GM18520 (cell line): ENCODE results near the gene NEU2.
"Not testable (repeated sequence)": the region's sequence is repeated elsewhere in the genome, so short reads cannot be mapped to it uniquely, and the experiment has no call there.

Experiments used
- ATAC-seq: cut with Tn5 transposase; IDR thresholded peaks from one replicate; pipeline ENCODE4 v1.9.1; 2021; ENCODE audit not compliant: unreplicated experiment

Gene NEU2

DNA sequence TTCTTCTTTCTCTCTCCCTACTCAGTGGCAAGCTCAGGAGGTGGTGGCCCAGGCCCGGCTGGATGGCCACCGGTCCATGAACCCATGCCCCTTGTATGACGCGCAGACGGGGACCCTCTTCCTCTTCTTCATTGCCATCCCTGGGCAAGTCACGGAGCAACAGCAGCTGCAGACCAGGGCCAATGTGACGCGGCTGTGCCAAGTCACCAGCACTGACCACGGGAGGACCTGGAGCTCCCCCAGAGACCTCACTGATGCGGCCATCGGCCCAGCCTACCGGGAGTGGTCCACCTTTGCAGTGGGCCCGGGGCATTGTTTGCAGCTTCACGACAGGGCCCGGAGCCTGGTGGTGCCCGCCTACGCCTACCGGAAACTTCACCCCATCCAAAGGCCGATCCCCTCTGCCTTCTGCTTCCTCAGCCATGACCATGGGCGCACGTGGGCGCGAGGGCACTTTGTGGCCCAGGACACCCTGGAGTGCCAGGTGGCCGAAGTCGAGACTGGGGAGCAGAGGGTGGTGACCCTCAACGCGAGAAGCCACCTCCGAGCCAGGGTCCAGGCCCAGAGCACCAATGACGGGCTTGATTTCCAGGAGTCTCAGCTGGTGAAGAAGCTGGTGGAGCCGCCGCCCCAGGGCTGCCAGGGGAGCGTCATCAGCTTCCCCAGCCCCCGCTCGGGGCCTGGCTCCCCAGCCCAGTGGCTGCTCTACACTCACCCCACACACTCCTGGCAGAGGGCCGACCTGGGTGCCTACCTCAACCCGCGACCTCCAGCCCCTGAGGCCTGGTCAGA lies 1.8 kb downstream of the NEU2 start:
- ATAC-seq: no peak

DNA sequence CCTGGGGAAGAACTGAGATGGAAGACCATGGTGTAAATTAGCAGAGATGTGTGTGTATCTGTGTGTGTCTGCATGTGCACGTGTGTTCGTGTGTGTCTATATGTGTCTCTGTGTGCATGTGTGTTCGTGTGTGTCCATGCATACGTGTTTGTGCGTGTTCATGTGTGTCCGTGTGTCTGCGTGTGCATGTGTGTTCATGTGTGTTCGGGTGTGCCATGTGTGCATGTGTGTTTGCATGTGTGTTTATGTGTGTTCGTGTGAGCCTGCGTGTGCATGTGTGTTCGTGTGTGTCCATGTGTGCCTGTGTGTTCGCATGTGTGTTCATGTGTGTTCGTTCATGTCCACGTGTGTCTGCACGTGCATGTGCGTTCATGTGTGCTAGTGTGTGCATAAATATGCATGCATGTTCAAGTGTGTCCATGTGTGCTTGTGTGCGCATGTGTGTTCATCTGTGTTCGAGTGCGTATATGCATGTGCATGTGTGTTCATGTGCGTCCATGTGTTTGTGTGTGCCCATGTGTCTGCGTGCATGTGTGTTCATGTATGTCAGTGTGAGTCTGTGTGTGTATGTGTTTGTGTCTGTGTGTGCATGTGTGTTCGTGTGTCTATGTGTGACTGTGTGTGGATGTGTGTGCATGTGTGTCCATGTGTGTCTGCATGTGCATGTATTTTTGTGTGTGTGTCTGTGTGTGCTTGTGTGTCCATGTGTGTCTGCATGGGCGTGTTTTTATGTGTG lies 3.1 kb downstream of the NEU2 start:
- ATAC-seq: no peak

DNA sequence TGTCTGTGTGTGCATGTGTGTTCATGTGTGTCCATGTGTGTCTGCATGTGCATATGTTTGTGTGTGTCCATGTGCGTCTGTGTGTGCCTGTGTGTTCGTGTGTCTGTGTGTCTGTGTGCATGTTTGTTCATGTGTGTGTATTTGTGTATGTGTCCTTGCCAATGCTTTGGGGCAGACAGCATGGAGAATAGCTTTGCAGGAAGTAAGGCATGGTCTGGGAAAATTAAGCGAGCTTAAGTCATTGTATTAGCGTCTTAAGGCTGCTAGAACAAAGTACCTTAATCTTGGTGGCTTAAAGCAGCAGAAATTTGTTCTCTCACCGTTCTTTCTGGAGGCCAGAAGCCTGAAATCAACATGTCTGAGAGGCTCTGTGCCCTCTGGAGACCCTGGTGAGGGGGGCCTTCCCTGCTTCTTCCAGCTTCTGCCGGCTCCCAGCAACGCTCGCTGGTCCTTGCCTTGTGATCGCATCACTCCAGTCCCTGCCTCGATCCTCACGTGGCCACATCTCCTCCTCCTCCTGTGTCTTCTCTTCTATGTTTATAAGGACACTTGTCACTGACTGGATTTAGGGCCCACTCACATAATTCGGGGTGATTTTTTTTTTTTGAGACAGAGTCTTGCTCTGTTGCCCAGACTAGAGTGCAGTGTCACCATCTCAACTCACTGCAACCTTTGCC lies 3.8 kb downstream of the NEU2 start:
- ATAC-seq: no peak

DNA sequence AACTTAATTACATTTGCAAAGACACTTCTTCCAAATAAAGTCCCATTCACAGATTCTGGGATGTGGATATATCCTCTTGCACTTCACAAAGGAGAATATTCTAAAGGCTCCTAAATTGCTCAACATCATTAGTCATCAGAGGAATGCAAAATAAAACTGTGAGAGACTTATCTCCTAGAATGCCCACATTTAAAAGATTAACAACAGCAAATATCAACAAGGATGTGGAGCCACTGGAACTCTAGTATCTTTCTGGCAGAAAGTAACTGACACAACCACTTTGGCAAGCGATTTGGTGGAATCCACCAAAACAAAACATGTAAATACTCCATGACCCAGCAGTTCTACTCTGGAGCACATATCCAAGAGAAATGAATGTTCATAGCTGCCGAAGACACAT lies 4.6 kb downstream of the NEU2 start:
- ATAC-seq: no peak

DNA sequence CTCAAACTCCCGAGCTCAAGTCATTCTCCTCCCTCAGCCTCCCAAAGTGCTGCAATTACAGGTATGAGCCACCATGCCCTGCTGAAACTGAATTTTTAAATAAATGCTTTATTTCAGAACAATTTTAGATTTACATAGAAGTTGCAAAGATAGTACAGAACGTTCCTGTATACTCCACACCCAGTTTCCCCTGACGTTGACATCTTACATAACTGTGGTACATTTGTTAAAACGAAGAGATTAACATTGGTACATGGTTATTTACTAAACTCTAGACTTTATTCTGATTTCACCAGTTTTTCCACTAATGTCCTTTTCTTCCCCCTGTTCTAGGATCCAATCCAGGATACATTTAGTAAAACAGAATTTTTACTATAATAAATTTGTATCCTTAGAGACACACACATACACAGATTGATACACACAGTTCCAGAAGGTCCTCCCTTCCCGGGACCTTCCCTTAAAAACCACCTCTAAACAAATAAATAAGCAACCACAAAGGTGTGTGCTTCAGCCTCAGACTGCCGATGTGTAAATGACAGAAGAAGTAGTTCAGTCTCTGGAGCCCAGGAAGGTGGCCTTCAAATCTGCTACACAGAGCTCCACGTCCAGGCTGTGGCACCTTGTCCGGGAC lies 6.9 kb downstream of the NEU2 start:
- ATAC-seq: no peak

DNA sequence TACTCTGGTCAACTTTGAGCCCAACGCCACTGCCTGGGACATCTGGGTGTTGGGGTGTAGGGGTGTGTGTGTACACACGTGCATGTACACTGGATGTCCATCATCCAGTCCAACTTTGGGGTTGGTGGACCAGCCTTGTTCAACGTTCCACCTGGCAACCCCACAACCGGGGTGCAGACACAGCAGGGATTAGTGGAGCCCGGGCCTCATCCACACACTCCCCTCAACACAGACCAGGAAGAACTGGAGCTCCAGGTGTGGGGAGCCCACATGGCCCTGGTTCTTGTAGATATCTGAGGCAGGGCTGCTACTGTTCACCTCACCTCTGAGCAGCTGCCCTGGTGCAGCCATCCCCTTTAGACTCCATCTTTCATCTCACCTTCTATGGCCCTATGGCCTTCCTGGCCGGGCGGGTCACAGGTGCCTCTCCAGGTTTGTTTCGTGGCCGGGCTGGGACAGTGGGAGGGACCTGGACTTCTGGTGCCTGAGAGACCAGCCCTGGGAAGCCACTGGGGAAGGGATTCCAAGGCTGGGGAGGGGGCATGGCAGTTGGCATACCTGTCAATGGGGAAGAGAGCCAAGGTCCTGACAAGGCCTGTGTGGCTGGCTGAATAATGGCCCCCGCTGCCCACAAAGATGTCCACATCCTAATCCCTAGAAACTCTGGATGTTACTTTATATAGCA lies 7.5 kb downstream of the NEU2 start:
- no peak for ATAC-seq

DNA sequence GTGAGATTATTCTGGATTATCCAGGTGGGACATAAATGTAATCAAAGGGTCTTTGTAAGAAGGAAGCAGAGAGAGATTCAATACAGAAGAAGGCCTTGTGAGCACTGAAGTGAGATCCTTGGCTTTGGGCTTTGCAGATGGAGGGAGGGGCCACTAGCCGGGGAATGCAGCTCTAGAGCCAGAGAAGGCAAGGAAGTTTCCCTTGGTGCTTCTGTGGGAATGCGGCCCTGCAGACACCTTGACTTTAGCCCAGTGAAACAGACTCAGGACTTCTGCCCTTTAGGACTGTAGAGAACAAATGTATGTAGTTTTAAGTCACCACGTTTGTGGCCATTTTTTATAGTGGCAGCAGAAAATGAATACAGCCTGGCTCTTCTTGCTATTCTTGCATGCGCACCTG lies 8.1 kb downstream of the NEU2 start:
- no peak for ATAC-seq

DNA sequence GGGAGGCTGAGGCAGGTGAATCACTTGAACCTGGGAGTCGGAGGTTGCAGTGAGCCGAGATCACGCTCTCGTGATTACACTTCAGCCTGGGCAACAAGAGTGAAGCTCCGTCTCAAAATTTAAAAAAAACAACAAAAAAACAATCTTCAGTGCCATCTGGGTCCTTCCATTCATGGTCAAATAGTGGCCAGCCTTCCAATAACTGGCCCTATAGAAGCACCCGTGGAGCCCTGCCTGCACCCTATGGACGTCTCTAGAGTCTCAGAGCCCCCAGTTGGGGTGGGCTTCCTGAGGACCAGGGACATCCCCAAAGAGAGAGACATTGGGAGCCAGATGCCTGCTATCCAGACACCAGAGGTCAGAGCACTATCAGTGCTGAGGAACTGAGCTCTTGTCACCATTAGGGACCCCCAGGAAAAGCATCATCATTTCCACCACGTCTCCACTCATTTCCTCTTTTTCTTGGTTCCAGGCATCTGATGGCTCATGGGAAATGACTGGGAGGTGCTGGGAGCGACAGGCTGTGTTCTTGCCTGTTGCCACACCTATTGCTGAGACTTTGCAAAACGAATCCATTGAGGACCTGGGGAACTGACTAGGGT lies 9.4 kb downstream of the NEU2 start:
- no peak for ATAC-seq

DNA sequence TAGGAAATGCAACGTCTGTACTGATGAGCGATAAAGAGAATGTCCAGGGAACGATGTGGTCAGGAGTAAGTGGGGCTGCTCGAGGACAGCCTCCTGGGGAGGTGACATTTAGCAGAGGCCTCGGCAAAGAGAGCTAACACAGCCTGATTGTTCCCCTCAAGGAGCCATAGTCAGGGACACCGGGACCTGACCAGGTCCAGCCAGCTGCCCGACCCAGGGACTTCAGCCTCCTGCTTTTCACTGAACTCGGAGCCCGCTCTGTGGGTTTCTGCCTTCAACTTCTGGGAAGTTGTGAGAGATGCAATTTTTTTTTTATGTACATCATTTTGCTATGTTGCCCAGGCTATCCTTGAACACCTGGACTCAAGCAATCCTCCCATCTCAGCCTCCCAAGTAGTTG lies 10.1 kb downstream of the NEU2 start:
- ATAC-seq: no peak

DNA sequence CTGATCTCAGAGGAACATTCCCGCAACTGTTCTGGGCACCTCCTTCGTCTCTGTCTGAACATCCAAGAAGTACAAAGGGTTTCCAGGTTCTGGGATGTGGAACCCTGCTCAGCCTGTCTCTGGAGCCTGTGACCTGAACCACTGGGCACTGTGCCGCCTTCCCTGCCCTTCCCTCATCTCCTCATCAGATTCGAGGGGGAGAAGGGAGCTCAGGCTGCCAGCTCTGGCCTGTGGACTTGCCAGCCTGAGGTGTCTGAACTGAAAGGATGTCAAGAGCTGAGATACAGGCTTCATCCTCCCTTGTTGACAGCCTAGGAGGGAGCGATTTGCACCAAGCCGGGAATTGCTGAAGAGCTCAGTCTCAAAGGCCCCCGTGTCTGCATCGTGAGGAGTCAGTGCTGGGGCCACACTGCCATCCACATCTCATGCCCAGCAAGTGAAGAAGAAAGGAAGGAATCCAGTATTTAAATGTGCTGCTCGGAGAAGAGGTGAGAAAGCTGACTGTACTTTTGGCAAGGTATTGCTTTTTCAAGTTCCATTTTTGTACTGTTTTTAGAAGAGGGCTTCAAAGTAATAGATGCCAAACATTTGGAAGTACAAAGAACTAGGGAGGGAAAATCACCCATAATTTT lies 12.6 kb downstream of the NEU2 start:
- ATAC-seq: no peak

DNA sequence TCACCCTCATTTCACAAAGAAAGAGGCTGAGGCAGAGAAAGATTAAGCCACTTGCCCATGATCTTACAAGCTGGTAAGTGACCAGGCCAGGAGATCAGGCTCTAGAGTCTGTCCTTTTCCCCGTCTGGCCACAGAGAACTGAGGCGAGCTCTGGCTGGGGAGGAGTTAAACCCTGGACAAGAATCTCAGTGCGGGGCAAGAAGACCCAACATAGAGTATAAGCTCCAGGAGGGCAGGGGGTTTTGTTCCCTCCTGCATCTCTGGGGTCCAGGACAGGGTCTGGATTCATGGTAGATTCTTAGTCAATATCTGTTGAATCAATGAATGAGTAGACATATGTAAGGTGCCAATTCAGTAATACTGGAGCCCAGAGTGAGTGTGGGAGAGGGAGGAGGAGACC lies 14.7 kb downstream of the NEU2 start:
- no peak for ATAC-seq

DNA sequence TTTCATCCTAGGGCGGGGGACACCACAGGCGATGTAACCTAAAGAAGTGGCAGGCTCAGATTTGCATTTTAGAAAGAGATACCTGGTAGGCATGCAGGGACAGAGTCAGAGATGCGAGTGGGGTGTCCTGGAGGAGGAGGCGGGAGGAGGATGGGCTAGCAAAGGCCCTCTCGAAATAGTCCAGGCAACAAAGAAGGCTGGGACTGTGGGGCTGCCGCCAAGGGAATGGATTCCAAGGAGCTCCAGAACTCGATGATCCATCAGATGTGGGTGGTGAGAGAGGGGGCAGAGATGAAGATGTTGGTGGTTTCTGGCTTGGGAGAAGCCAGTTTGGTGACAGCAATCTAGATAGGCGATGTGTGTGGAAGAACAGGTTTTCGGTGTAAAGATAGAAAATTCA lies 15.2 kb downstream of the NEU2 start:
- no peak for ATAC-seq

DNA sequence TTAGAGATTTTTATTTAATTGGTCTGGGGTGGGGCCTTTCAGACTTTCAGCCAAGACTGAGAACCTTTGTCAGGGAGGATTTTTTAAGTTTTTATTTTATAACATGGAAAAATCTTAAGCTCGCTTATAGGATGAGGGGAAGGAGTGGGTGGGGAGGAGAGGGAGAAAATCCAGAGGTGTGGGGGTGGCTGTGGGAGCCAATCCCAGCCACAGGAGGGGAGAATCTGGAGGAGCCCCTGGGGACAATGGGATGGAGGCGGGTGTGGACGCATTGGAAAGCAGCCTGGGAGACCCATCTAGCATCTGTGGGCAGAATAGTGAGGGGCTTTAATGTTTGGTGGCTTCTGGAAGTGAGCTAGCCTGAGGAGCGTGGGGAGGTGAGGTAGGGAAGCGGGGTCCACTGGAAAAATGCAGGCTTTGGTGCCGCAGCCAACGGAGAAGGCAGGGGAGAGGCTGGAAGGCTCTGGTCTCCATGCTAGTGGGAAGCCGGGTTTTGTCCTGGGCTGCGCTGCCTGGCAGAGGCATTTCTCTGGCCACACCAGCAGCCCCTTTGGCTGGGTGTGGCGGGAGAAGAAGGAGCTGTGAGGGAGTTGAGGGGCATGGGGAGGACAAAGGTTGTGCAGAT lies 16.2 kb downstream of the NEU2 start:
- ATAC-seq: no peak

DNA sequence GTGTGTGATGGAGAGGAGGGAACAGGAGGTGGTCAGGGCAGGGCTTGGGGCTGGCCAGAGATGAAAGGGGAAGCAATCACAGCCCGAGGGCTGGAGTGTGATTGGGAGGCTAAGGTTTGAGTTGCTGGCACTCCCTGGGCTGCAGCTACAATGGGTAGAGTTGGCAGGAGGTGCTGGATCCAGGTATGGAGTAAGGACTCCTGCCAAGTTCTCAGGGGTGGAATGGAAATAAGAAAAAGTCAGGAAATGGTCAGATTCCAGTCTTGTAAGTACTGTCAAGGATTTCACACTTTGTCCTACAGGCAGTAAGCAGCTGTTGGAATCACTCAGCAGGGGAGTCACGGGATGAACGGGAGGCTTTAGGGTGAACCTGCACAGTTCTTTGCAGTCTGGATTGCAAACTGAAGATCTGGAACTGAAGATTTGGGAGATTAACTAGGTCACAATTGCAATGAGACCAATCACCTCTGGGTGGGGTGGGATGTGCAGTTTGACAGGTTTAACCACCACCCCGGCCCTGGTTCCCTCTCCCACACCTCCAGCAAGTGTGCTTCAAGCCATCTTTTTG lies 16.8 kb downstream of the NEU2 start:
- no peak for ATAC-seq

DNA sequence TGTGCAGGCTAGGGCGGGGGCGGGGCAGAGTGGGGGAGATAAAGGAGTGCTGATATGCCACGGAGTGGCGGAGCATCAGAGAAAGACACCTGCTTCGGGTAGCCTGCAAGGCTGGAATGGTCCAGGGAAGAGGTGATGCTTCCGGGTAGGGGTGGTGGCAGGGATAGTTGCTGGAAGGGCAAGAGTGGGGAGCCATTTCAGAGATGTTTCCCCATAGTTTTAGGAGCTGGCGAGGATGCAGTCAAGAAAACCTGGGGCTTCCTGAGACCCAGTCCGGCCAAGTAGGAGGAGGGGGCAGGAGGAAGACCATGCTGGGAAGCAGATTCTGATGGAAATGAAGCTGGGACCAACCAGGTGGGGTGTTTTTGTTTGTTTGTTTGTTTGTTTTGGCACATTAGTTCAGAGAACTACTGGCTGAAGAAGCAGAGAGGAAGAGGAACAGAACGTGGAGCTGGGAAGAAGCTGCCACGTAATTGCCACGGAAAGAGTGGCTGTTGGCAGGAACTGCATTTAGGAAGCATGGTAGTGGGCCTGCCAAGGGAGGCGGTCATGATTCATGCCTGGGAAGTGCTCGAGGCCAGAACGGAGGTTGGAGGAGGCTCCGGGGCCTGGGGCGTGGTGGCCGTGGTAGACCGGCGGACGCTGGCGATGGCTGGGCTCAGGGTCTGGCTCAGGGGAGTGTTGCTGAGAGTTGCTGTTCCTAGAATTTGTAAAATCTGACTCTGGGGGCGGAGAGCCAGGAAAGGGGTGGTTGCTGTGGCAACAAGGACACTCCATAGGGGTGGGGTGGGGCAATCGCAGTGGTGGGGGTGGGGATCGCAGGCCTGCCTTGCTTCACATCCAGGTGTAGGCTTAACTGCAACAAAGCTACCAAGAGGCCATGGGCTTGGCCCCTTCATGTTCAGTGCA lies 19.0 kb downstream of the NEU2 start:
- ATAC-seq: no peak

DNA sequence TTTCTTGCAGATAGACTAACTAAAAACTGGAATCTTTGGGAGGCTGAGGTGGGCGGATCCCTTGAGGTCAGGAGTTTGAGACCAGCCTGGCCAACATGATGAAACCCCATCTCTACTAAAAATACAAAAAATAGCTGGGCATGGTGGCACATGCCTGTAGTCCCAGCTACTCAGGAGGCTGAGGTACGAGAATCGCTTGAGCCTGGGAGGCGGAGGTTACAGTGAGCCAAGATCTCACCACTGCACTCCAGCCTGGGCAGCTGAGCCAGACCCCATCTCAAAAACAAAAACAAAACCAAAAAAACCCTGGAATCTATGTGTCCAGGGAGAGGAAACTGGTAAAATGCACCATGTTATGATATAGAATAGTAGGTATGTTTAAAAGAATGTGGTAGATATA lies 20.0 kb downstream of the NEU2 start:
- ATAC-seq: not testable (repeated sequence)

DNA sequence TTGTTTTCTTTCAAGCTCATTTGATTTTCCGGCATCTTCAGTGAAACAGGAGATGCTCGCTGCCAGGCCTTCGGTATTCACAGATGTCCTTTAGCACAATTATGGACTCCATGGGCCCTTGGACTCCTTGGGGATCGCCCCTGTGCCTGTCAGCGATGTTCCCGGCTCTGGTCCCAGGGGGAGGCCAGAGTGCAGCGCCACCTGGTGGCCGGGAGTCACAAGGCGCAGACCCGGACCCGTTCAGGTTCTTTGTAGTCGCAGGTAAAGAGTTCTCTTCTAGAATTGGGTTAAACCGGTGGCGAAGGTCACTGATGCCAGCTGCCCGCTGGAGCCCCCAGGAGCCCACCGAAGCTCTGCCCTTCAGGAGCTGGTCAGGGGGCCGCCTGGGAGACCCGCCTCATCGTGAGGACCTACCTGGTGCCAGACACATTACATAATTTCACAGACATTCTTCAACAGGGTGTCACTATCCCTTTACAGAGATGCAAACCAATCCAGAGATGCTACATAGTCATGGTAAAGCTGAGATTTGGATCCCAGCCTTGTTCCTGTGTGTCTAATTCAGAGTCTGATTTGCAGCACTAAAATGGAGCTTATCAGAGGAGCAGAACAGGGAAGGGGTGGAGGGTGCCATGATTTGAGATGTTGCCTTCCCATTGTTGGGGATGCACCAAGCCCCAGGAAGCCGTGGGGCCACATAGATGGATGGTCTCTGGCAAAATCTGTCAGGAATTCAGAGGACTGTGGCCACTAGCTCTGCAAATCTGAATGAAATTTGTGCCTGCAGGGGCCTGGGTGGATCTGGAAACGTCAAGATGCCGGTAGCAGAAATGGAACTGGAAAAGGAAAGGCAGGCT lies 21.7 kb downstream of the NEU2 start:
- ATAC-seq: no peak
